ACC112 (cell line): ENCODE results near the gene DOCK2.
A peak's percentile ranks its signal among the peaks of the same experiment; 100 is the strongest.

Experiments
- H2AFZ ChIP-seq: fragments of 200-600 bp; sonication (generic); one replicate; pipeline ENCODE4 v1.6.0; 2017; ENCODE audit warnings: antibody characterized with exemption, low read length; ENCODE audit not compliant: unreplicated experiment
- H3K27ac ChIP-seq: fragments of 200-600 bp; sonication (generic); 2 replicates; pipeline ENCODE4 v1.5.1; 2014; ENCODE audit warnings: low read depth, mild to moderate bottlenecking, antibody characterized with exemption, low read length, moderate library complexity
- H3K27me3 ChIP-seq: fragments of 200-600 bp; sonication (generic); 2 replicates; pipeline ENCODE4 v1.6.1; 2014; ENCODE audit warnings: mild to moderate bottlenecking, antibody characterized with exemption, low read length, moderate library complexity, mixed read lengths; ENCODE audit not compliant: insufficient read depth
- H3K36me3 ChIP-seq: fragments of 200-600 bp; sonication (generic); 2 replicates; pipeline ENCODE4 v1.6.1; 2016; ENCODE audit warnings: mild to moderate bottlenecking, antibody characterized with exemption, low read length, moderate library complexity, mixed read lengths; ENCODE audit not compliant: insufficient read depth
- H3K4me1 ChIP-seq: fragments of 200-600 bp; sonication (generic); one replicate; pipeline ENCODE4 v1.6.1; 2016; ENCODE audit warnings: low read length, mixed read lengths; ENCODE audit not compliant: insufficient read depth, unreplicated experiment, control insufficient read depth
- H3K4me3 ChIP-seq: fragments of 200-600 bp; sonication (generic); 2 replicates; pipeline ENCODE4 v1.5.1; 2014; ENCODE audit warnings: mild to moderate bottlenecking, low read depth, low read length
- H3K79me2 ChIP-seq: fragments of 200-600 bp; sonication (generic); one replicate; pipeline ENCODE4 v1.6.0; 2016; ENCODE audit warnings: low read length; ENCODE audit not compliant: control insufficient read depth, unreplicated experiment, insufficient read depth

Gene DOCK2

GRCh38 chr5:169789417-169789940 lies 152.4 kb downstream of the DOCK2 start:
- no peaks in the 10 kb centered on the region for H3K27me3 ChIP-seq
- H3K36me3 ChIP-seq: no peaks in the 10 kb centered on the region
- H3K79me2 ChIP-seq: no peaks in the 10 kb centered on the region
- H3K27ac ChIP-seq: no peak overlapping the region
- no peak overlapping the region for H2AFZ ChIP-seq
- H3K4me1 ChIP-seq: peaks cover 18% of the 10 kb centered on the region
- no peak overlapping the region for H3K4me3 ChIP-seq

DNA sequence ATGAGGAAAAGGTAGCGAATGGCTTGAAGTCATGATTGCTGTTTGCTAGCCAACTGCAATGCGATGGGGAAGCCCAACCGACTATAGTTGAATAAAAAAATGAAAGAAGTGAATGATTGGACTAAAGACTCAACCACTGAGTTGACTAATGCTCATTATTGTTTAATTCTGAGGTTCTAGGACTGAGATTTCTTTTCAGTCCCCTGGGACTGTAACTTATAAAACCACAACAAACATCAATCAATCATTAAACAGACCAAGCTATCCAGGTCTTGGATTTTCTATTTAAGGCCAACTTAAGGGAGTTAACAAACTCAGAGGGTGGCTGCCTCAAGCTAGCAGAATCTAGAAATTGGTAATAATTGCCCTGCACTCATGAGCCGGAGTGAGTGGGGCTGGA lies 154.2 kb downstream of the DOCK2 start:
- peaks cover 21% of the 10 kb centered on the region for H3K4me1 ChIP-seq
- no peaks in the 10 kb centered on the region for H3K79me2 ChIP-seq
- H3K36me3 ChIP-seq: no peaks in the 10 kb centered on the region
- H2AFZ ChIP-seq: no peak overlapping the region
- H3K27ac ChIP-seq: no peak overlapping the region
- no peak overlapping the region for H3K4me3 ChIP-seq
- H3K27me3 ChIP-seq: no peaks in the 10 kb centered on the region

DNA sequence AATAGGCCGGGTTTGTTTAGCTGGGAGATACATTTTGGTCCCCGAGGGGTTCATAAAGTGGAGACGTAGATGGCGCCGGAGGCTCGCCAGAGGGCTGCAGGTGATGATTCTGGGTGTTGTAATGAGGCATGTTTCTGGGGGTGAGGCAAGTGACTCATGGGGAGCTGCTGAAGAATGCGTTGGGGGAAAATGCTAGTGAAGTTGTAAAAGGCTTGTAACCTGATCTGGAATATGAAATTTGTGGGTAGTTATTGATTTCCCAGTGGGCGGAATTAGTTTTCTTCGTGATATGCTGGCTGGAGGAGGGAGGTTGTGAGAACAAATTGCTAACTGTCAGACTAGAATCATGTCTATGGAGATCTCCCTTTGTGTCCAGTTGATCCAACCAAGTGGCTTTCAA lies 158.3 kb downstream of the DOCK2 start:
- no peak overlapping the region for H3K4me3 ChIP-seq
- H3K27me3 ChIP-seq: no peaks in the 10 kb centered on the region
- no peaks in the 10 kb centered on the region for H3K36me3 ChIP-seq
- H2AFZ ChIP-seq: no peak overlapping the region
- H3K27ac ChIP-seq: no peak overlapping the region
- peaks cover 7% of the 10 kb centered on the region for H3K4me1 ChIP-seq
- H3K79me2 ChIP-seq: no peaks in the 10 kb centered on the region

GRCh38 chr5:169796731-169797130 lies 159.7 kb downstream of the DOCK2 start:
- Histone ChIP-seq H2AFZ (no peak overlapping the region), H3K79me2 (no peaks in the 10 kb centered on the region), H3K36me3 (no peaks in the 10 kb centered on the region), H3K4me3 (no peak overlapping the region), H3K4me1 (peaks cover 14% of the 10 kb centered on the region), H3K27ac (no peak overlapping the region), H3K27me3 (no peaks in the 10 kb centered on the region)

DNA sequence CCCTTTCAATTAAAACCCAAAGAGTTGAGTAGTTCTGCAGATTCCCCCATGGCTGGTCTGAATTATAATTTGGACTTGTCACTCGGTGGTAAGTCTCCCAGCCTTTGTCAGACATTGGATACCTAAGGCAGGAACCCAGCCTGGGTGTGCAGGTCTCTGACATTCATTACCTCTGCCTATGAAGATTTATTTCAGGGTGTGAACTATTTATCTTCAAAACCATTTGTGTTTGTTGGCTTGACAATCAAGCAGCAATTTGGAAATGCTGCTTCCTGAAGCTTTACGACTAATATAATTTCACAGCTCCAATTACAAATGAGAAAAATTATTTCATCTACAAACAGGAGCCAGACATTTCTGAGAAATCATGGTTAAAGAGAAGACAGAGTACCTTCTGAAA lies 160.5 kb downstream of the DOCK2 start:
- Histone ChIP-seq H3K27me3 (no peaks in the 10 kb centered on the region), H3K27ac (no peak overlapping the region), H3K36me3 (no peaks in the 10 kb centered on the region), H2AFZ (no peak overlapping the region), H3K4me1 (peaks cover 22% of the 10 kb centered on the region), H3K79me2 (no peaks in the 10 kb centered on the region), H3K4me3 (no peak overlapping the region)

- H3K4me3 ChIP-seq: no peak overlapping the region
- H3K79me2 ChIP-seq: no peaks in the 10 kb centered on the region
- H3K27ac ChIP-seq: no peak overlapping the region
- no peaks in the 10 kb centered on the region for H3K27me3 ChIP-seq
- no peaks in the 10 kb centered on the region for H3K36me3 ChIP-seq
- H2AFZ ChIP-seq: no peak overlapping the region
- peaks cover 26% of the 10 kb centered on the region for H3K4me1 ChIP-seq
Measured at GRCh38 chr5:169798438-169798837, 161.4 kb downstream of the DOCK2 start.

DNA sequence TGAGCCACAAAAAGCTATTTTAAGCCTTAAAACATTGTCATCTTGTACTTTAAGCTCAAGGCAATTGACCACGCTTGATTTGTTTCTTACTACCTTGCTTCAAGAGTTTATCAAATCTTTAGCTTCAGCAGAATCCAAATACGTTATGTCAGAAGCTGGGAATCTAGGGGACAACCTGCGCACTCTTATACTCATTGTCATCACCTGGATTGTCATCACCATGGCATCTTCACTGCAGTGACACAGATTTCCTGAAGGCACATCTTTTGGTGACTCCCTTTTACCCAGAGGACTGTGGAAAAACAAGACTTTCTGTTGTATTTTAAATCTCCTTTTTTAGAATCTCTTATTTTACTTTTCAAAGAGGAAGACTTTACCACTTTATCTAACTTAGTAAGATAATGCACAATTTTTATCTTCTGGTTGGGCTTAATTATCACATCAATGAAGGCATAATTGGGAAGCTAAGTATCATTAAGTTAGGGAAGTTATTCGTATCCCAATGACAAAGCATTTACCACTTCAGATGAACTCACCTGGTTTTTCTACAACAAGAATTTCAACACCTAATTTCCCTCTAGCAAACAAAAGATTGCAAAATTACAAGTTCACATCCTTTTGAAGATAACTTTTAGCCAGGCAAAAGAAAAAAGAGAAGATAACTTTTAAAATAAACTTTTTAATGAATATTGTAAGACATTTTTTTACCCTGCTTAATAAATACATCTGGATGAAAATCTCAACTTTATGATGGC lies 162.0 kb downstream of the DOCK2 start:
- no peak overlapping the region for H3K27ac ChIP-seq
- H3K79me2 ChIP-seq: no peaks in the 10 kb centered on the region
- H3K4me3 ChIP-seq: no peak overlapping the region
- peaks cover 32% of the 10 kb centered on the region for H3K4me1 ChIP-seq
- H3K27me3 ChIP-seq: no peaks in the 10 kb centered on the region
- H2AFZ ChIP-seq: no peak overlapping the region
- H3K36me3 ChIP-seq: no peaks in the 10 kb centered on the region

- peak overlapping the region; percentile 10 for H2AFZ ChIP-seq
- no peaks in the 10 kb centered on the region for H3K79me2 ChIP-seq
Measured at GRCh38 chr5:169801324-169801777, 164.3 kb downstream of the DOCK2 start.

DNA sequence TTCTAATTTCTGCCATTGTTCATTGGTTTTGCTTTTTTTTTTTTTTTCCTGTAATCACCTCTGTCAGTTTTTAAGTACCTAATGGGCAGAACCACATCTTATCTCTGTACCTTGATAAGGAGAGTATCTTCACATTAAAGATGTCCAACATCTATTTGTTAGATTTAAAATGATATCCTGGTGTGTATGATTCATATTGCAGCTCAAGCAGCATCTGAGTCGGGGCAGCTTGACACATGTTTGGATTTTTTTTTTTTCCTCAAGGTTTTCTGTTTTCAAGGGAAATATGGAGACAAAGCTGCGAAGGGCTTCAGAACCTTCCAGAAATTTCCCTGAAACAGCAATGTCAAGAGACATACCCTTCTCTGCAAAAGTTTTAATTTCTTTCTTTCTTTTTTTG lies 164.7 kb downstream of the DOCK2 start:
- H3K4me3 ChIP-seq: no peak overlapping the region
- H3K36me3 ChIP-seq: no peaks in the 10 kb centered on the region
- peak overlapping the region; percentile 10 for H2AFZ ChIP-seq
- H3K27me3 ChIP-seq: no peaks in the 10 kb centered on the region
- H3K27ac ChIP-seq: peak overlapping the region; percentile 85
- no peaks in the 10 kb centered on the region for H3K79me2 ChIP-seq
- H3K4me1 ChIP-seq: peaks cover 44% of the 10 kb centered on the region

More at GRCh38 chr5:169801324-169801777, 164.3 kb downstream of the DOCK2 start:
- H3K4me1 ChIP-seq: peaks cover 44% of the 10 kb centered on the region
- H3K4me3 ChIP-seq: no peak overlapping the region
- no peaks in the 10 kb centered on the region for H3K36me3 ChIP-seq
- peak overlapping the region; percentile 85 for H3K27ac ChIP-seq
- no peaks in the 10 kb centered on the region for H3K27me3 ChIP-seq

DNA sequence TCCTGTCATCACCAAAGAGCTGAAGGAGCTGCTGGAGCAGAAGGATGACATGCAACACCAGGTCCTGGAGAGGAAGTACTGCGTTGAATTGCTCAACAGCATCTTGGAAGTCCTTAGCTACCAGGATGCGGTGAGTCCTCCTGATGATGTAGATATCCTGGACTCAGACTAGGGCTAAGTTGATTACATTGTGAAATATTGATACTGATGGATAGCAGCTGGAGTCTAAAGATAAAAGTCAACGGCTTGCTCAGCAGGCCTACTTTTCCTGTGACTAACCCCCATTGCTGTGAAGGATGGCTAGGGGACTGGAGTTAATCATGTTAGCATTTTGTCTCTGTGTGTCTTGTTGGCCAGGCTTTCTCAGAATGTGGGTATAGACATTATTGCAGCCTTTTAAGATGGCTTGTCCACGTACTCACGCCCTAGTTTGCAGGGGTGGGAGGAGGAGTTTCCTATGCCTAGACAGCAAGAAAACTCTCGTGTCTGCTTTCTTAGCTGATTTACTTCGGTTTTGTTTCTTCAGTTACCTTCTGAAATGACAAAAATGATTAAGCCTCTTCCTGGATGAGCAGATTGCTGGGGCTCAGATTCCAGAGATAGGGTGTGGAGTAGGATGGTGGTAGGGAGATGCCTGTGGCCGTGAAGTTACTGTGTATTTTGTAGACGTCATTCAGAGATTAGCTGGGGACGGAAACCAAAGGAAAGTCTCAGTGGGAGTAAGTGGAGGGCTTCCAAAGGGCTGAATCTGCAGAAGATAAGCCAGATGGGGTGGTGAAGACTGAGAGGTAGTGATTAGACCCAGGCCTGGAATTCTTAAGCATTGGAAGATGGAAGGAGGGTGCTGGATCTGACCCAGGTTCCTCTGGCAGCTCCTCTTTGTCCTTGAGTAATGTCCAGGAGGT lies 166.3 kb downstream of the DOCK2 start:
- H3K4me3 ChIP-seq: peak overlapping the region; percentile 19
- peak overlapping the region; percentile 85 for H3K27ac ChIP-seq
- H3K4me1 ChIP-seq: peaks cover 44% of the 10 kb centered on the region
- peak overlapping the region; percentile 32 for H2AFZ ChIP-seq
- H3K36me3 ChIP-seq: no peaks in the 10 kb centered on the region
- no peaks in the 10 kb centered on the region for H3K27me3 ChIP-seq
- no peaks in the 10 kb centered on the region for H3K79me2 ChIP-seq
